RWPE2 (cell line): ENCODE measurements around the gene CACHD1.

Experiments
- ATAC-seq: fragments of 200-7000 bp; cut with Tn5 transposase; 3 replicates; pipeline ENCODE4 v1.9.1; 2021; ENCODE audit warnings: low read depth
- DNase-seq: peaks from one replicate; pipeline ENCODE4 v3.0.0-alpha.2; 2020; ENCODE audit warnings: low spot score
- H3K27ac ChIP-seq: fragments of 450-650 bp; 2 replicates; pipeline ENCODE4 v1.5.1; 2017; ENCODE audit warnings: mild to moderate bottlenecking; ENCODE audit not compliant: poor library complexity, severe bottlenecking
- H3K27me3 ChIP-seq: fragments of 250-450 bp; sonication (Bioruptor Pico); 2 replicates; pipeline ENCODE4 v1.5.1; 2021; ENCODE audit warnings: mild to moderate bottlenecking, moderate library complexity; ENCODE audit not compliant: insufficient read depth, poor library complexity, severe bottlenecking
- H3K36me3 ChIP-seq: fragments of 250-450 bp; sonication (Bioruptor Pico); 2 replicates; pipeline ENCODE4 v1.5.1; 2020; ENCODE audit warnings: low read depth, mild to moderate bottlenecking, moderate library complexity
- H3K4me1 ChIP-seq: fragments of 250-450 bp; sonication (Bioruptor Pico); 2 replicates; pipeline ENCODE4 v1.5.1; 2021; ENCODE audit warnings: mild to moderate bottlenecking, moderate library complexity; ENCODE audit not compliant: insufficient read depth, poor library complexity, severe bottlenecking
- H3K4me3 ChIP-seq: fragments of 250-450 bp; sonication (Bioruptor Pico); 2 replicates; pipeline ENCODE4 v1.5.1; 2021; ENCODE audit warnings: mild to moderate bottlenecking, moderate library complexity; ENCODE audit not compliant: severe bottlenecking
- H3K9me3 ChIP-seq: fragments of 250-450 bp; sonication (Bioruptor Pico); 2 replicates; pipeline ENCODE4 v1.5.1; 2021; ENCODE audit warnings: mild to moderate bottlenecking, moderate library complexity; ENCODE audit not compliant: severe bottlenecking
- TF ChIP-seq, protein P1 (sequence below): fragments of 450-650 bp; IDR thresholded peaks from one replicate; pipeline ENCODE4 v1.5.1; 2017; ENCODE audit warnings: mild to moderate bottlenecking, moderate library complexity; ENCODE audit not compliant: poor library complexity, severe bottlenecking

The CACHD1 gene

DNA sequence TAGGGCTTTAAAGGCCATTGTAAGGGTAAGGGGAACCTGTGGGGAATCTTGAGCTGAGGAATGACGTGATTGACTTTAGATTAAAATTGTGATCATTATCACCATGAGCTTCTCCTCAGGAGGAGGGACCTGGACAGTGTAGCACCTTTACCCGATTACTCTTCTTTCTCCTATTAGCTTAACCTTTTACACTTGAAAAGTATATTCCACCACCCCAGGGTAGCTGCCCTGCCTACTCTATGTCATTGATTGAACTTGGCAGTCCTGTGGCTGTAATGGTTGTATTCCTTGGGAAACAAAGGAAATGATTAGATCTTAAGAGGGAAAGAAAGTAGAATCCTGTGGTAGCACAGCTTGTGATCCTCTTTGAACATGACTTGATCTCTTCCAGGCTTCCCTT is 47.7 kb downstream of the CACHD1 start:
- Histone ChIP-seq H3K4me1 (no peaks in the 10 kb centered on the region), H3K4me3 (no peak overlapping the region), H3K27ac (peak overlapping the region; percentile 18), H3K36me3 (no peaks in the 10 kb centered on the region), H3K9me3 (no peaks in the 10 kb centered on the region), H3K27me3 (no peaks in the 10 kb centered on the region)
- TF ChIP-seq, protein P1, sequence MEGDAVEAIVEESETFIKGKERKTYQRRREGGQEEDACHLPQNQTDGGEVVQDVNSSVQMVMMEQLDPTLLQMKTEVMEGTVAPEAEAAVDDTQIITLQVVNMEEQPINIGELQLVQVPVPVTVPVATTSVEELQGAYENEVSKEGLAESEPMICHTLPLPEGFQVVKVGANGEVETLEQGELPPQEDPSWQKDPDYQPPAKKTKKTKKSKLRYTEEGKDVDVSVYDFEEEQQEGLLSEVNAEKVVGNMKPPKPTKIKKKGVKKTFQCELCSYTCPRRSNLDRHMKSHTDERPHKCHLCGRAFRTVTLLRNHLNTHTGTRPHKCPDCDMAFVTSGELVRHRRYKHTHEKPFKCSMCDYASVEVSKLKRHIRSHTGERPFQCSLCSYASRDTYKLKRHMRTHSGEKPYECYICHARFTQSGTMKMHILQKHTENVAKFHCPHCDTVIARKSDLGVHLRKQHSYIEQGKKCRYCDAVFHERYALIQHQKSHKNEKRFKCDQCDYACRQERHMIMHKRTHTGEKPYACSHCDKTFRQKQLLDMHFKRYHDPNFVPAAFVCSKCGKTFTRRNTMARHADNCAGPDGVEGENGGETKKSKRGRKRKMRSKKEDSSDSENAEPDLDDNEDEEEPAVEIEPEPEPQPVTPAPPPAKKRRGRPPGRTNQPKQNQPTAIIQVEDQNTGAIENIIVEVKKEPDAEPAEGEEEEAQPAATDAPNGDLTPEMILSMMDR = no peak
- ATAC-seq (no peak), DNase-seq (no peak)

DNA sequence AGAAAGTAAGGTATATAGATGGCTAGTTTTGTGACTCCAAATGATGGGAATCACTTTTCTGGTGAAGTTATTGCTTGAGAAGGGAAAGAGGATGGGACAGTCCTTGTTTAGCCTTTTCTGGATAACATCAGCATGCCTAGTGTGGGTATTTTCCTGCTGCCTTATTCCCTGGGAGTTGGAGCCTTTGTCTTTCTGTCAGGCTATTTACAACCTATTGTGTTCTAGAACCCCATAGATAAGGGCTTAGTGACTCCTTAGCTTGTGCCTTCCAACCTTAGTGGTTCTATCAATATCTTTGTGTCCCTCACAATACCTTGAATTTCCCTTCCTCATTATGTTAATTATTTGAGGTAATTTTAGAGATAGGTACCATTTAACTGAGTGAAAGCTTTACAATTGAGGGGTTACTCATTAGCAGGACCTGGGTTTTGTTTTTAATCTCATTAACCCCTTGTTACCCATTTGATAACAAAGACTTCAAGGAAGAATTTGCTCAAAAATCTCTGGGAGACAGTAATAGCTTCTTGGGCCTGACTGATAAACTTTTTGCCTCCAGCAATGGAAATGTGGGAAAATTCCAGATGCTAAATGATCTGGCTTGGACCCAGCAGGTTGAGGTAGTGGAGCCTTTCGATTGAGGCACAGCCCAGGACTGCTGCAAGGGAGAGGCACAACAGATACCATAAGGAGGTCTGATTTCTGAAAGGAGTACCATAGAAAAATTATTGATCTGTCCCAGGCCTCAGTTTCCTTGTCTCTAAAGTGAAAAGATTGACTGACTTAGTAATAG is 49.0 kb downstream of the CACHD1 start:
- no peak overlapping the region for H3K27ac ChIP-seq
- no peaks in the 10 kb centered on the region for H3K4me1 ChIP-seq
- no peaks in the 10 kb centered on the region for H3K9me3 ChIP-seq
- ATAC-seq (no peak), DNase-seq (no peak)
- TF ChIP-seq, protein P1 = no peak
- no peaks in the 10 kb centered on the region for H3K36me3 ChIP-seq
- H3K4me3 ChIP-seq = no peak overlapping the region
- no peaks in the 10 kb centered on the region for H3K27me3 ChIP-seq

DNA sequence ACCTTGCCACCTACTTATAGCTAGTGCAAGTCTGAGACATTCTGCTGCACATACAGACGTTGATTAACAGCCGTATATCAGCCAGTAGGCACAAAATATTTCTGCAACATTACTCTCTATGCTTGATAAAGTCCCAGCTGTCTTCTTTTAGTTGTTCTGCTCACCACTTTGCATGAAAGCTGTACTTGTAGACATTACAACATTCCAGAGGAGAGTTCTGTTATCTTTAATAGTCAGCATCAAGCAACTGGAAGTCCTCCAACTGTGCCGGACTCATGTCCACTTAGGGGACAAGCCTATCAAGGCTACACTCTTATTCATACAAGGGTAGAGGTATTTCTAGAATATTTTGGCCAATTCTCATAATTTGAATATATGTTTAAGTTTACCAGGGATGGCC is 50.0 kb downstream of the CACHD1 start:
- H3K4me3 ChIP-seq = no peak overlapping the region
- DNase-seq (no peak), ATAC-seq (no peak)
- TF ChIP-seq, protein P1 = no peak
- H3K9me3 ChIP-seq = no peaks in the 10 kb centered on the region
- no peak overlapping the region for H3K27ac ChIP-seq
- peaks cover 1% of the 10 kb centered on the region for H3K4me1 ChIP-seq
- H3K27me3 ChIP-seq = no peaks in the 10 kb centered on the region
- H3K36me3 ChIP-seq = no peaks in the 10 kb centered on the region

DNA sequence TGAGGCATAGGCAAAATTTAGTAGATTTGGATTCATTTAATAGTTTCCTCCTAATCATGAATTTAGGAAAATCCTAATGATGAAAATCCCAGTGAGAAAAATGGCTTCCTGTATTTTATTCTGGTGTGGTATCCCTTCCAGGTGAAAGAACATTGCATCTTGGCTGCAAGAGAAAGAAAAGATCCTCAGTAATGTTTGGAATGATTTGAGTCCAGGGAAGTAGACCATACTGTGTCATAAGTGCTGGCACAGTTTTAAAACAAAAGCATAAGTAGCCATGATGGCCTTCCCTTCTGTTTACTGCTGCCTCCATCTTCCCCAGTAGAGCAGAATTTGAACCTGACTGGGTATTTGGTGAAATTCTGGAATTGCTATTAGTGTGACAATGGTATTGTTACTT is 52.8 kb downstream of the CACHD1 start:
- TF ChIP-seq, protein P1 = no peak
- H3K4me1 ChIP-seq = peaks cover 21% of the 10 kb centered on the region
- no peaks in the 10 kb centered on the region for H3K36me3 ChIP-seq
- no peak overlapping the region for H3K27ac ChIP-seq
- DNase-seq (no peak), ATAC-seq (no peak)
- H3K27me3 ChIP-seq = no peaks in the 10 kb centered on the region
- no peaks in the 10 kb centered on the region for H3K9me3 ChIP-seq
- H3K4me3 ChIP-seq = no peak overlapping the region
